A673 (cell line): ENCODE data around the gene MRNIP.

Source experiments
- EZH2 ChIP-seq: fragments of 200-600 bp; sonication (generic); IDR thresholded peaks from 2 replicates; pipeline ENCODE4 v1.6.1; 2017; ENCODE audit warnings: borderline replicate concordance, low read depth, mild to moderate bottlenecking, mixed read lengths, antibody characterized with exemption, low read length; ENCODE audit not compliant: poor library complexity, severe bottlenecking
- TF ChIP-seq, protein P1 (sequence below): fragments of 300-800, 200-600 bp; sonication (generic); conservative IDR thresholded peaks from 2 replicates; pipeline ENCODE4 v1.5.1; 2017; ENCODE audit warnings: low read depth, mild to moderate bottlenecking, antibody characterized with exemption, low read length, moderate library complexity, mixed read lengths

- TF ChIP-seq, protein P1, sequence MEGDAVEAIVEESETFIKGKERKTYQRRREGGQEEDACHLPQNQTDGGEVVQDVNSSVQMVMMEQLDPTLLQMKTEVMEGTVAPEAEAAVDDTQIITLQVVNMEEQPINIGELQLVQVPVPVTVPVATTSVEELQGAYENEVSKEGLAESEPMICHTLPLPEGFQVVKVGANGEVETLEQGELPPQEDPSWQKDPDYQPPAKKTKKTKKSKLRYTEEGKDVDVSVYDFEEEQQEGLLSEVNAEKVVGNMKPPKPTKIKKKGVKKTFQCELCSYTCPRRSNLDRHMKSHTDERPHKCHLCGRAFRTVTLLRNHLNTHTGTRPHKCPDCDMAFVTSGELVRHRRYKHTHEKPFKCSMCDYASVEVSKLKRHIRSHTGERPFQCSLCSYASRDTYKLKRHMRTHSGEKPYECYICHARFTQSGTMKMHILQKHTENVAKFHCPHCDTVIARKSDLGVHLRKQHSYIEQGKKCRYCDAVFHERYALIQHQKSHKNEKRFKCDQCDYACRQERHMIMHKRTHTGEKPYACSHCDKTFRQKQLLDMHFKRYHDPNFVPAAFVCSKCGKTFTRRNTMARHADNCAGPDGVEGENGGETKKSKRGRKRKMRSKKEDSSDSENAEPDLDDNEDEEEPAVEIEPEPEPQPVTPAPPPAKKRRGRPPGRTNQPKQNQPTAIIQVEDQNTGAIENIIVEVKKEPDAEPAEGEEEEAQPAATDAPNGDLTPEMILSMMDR = no peak
- TF ChIP-seq EZH2 = no peak
Observed at GRCh38 chr5:179905161-179905560, 46.5 kb upstream of the MRNIP start.
